SK-N-SH (cell line): ENCODE results near the gene PHLPP1. TPM values are rescaled to one million over a fixed set of nuclear protein-coding genes. Genes with fewer than 3 reads are reported as not detected.

Source experiments
- CTCF ChIA-PET: fragments of 300-600, 350-600 bp; formaldehyde crosslinking; extraction: SDS; loops from one replicate; lab custom pipeline; 2021; lab: Yijun Ruan, JAX
- POLR2A ChIA-PET: fragments of 350-600 bp; sonication (Branson Sonifier 250); formaldehyde crosslinking; extraction: SDS; loops from one replicate; lab custom pipeline; 2020; ENCODE audit warnings: antibody characterized with exemption, inconsistent platforms; lab: Yijun Ruan, JAX
- DNase-seq: peaks from one replicate; pipeline ENCODE4 v3.0.0; 2012
- H2AFZ ChIP-seq: fragments of 200-600 bp; sonication (generic); 2 replicates; pipeline ENCODE4 v1.8.1; 2016; ENCODE audit warnings: antibody characterized with exemption, mild to moderate bottlenecking, low read depth
- H3F3A ChIP-seq: fragments of 200-600 bp; sonication (generic); replicated peaks from 2 replicates; pipeline ENCODE3; 2016; ENCODE audit warnings: antibody characterized with exemption, mild to moderate bottlenecking; ENCODE audit not compliant: insufficient read depth
- H3K27ac ChIP-seq, 2 experiments: fragments of 200-500 bp in 1 of 2; fragments of 200-600 bp in 1 of 2; sonication (Bioruptor generic) in 1 of 2; sonication (generic), shearing (Covaris generic) in 1 of 2; 2 replicates each; pipeline versions ENCODE4 v1.5.1 to v1.6.1; 2014 to 2016; ENCODE audit warnings: low read depth in 2 of 2, inconsistent platforms in 1 of 2, low read length in 1 of 2, mild to moderate bottlenecking in 1 of 2, mixed read lengths in 1 of 2
- H3K27me3 ChIP-seq: fragments of 200-600 bp; sonication (generic), shearing (Covaris generic); 2 replicates; pipeline ENCODE4 v1.6.1; 2016; ENCODE audit warnings: mixed run types; ENCODE audit not compliant: insufficient read depth
- H3K36me3 ChIP-seq, 2 experiments: fragments of 200-500 bp in 1 of 2; fragments of 200-600 bp in 1 of 2; sonication (Bioruptor generic) in 1 of 2; sonication (generic) in 1 of 2; replicated peaks in 1 of 2; 2 replicates each; pipeline versions ENCODE3 to v1.5.1; 2014 to 2016; ENCODE audit warnings: low read length in 1 of 2, mild to moderate bottlenecking in 1 of 2; ENCODE audit not compliant: insufficient read depth in 2 of 2, control insufficient read depth in 1 of 2
- H3K4me1 ChIP-seq, 2 experiments: fragments of 200-500 bp in 1 of 2; fragments of 200-600 bp in 1 of 2; sonication (Bioruptor generic) in 1 of 2; sonication (generic), shearing (Covaris generic) in 1 of 2; 2 replicates each; pipeline versions ENCODE4 v1.5.1 to v1.6.1; 2014 to 2016; ENCODE audit warnings: low read depth in 1 of 2, low read length in 1 of 2, mixed run types in 1 of 2; ENCODE audit not compliant: insufficient read depth in 2 of 2, control insufficient read depth in 1 of 2
- H3K4me2 ChIP-seq: fragments of 200-600 bp; sonication (generic), shearing (Covaris generic); 2 replicates; pipeline ENCODE4 v1.6.1; 2017; ENCODE audit warnings: mixed run types
- H3K4me3 ChIP-seq, 2 experiments: fragments of 200-500 bp in 1 of 2; fragments of 200-600 bp in 1 of 2; sonication (Bioruptor generic) in 1 of 2; sonication (generic), shearing (Covaris generic) in 1 of 2; 2 replicates each; pipeline versions ENCODE4 v1.5.1 to v1.8.1; 2014 to 2016; ENCODE audit warnings: low read depth in 2 of 2, inconsistent platforms in 1 of 2, low read length in 1 of 2, mild to moderate bottlenecking in 1 of 2, mixed read lengths in 1 of 2, moderate library complexity in 1 of 2
- H3K79me2 ChIP-seq: fragments of 200-600 bp; sonication (generic); 2 replicates; pipeline ENCODE4 v1.8.1; 2017; ENCODE audit warnings: mild to moderate bottlenecking; ENCODE audit not compliant: insufficient read depth
- H3K9ac ChIP-seq: fragments of 200-600 bp; sonication (generic); 2 replicates; pipeline ENCODE4 v1.6.1; 2017; ENCODE audit warnings: mixed run types
- H3K9me2 ChIP-seq: fragments of 200-600 bp; sonication (generic); 2 replicates; pipeline ENCODE4 v1.6.1; 2017; ENCODE audit warnings: mixed run types
- H3K9me3 ChIP-seq: fragments of 200-600 bp; sonication (generic); 2 replicates; pipeline ENCODE4 v1.6.1; 2017; ENCODE audit warnings: mixed run types, mild to moderate bottlenecking, moderate library complexity
- H4K20me1 ChIP-seq: fragments of 200-600 bp; sonication (generic); 2 replicates; pipeline ENCODE4 v1.6.1; 2017; ENCODE audit warnings: mild to moderate bottlenecking, mixed run types; ENCODE audit not compliant: insufficient read depth
- CHD2 ChIP-seq: fragments of 150-350 bp; IDR thresholded peaks from 2 replicates; pipeline ENCODE4 v1.6.1; 2018; ENCODE audit warnings: low read length; ENCODE audit not compliant: partially characterized antibody
- CTCF ChIP-seq: fragments of 200-600 bp; sonication (generic); IDR thresholded peaks from 2 replicates; pipeline ENCODE4 v1.6.1; 2017; ENCODE audit warnings: antibody characterized with exemption, mild to moderate bottlenecking, moderate library complexity
- ELF1 ChIP-seq: IDR thresholded peaks from 2 replicates; pipeline ENCODE4 v1.4.0; 2012
- EP300 ChIP-seq, 2 experiments: IDR thresholded peaks; 2 replicates each; pipeline versions ENCODE4 v1.4.0 to v1.6.1; 2012; ENCODE audit warnings: borderline replicate concordance in 1 of 2, low read depth in 1 of 2, low read length in 1 of 2
- EZH2phosphoT487 ChIP-seq: fragments of 200-600 bp; sonication (generic); IDR thresholded peaks from 2 replicates; pipeline ENCODE4 v1.6.1; 2017; ENCODE audit warnings: low read depth, mixed run types, mild to moderate bottlenecking, antibody characterized with exemption, moderate library complexity, borderline replicate concordance
- FOXM1 ChIP-seq: IDR thresholded peaks from 2 replicates; pipeline ENCODE4 v1.4.0; 2012; ENCODE audit warnings: low read depth, mild to moderate bottlenecking
- GATA2 ChIP-seq: sonication (generic); formaldehyde crosslinking; IDR thresholded peaks from 2 replicates; pipeline ENCODE4 v1.5.0; 2020; ENCODE audit warnings: mild to moderate bottlenecking, missing genetic modification reagents
- JUND ChIP-seq: IDR thresholded peaks from 2 replicates; pipeline ENCODE4 v1.4.0; 2012
- MAX ChIP-seq: IDR thresholded peaks from 2 replicates; pipeline ENCODE4 v1.4.0; 2012; ENCODE audit warnings: low read depth
- MXI1 ChIP-seq: IDR thresholded peaks from 2 replicates; pipeline ENCODE4 v1.6.1; 2012; ENCODE audit warnings: mild to moderate bottlenecking, low read depth, low read length, improper control_type of control experiment
- NFIC ChIP-seq: IDR thresholded peaks from 2 replicates; pipeline ENCODE4 v1.4.0; 2012; ENCODE audit warnings: borderline replicate concordance
- RCOR1 ChIP-seq: fragments of 150-350 bp; IDR thresholded peaks from 2 replicates; pipeline ENCODE4 v1.6.1; 2017; ENCODE audit warnings: antibody characterized with exemption, low read length
- REST ChIP-seq: IDR thresholded peaks from 2 replicates; pipeline ENCODE4 v1.6.1; 2012; ENCODE audit warnings: mild to moderate bottlenecking, low read depth, low read length, moderate library complexity
- RFX5 ChIP-seq: IDR thresholded peaks from 2 replicates; pipeline ENCODE4 v1.6.1; 2012; ENCODE audit warnings: mild to moderate bottlenecking, improper control_type of control experiment, low read length
- TAF1 ChIP-seq: IDR thresholded peaks from 2 replicates; pipeline ENCODE4 v1.6.1; 2012; ENCODE audit warnings: low read depth, mild to moderate bottlenecking, low read length, moderate library complexity, borderline replicate concordance
- TEAD4 ChIP-seq: IDR thresholded peaks from 2 replicates; pipeline ENCODE4 v1.4.0; 2012; ENCODE audit warnings: mild to moderate bottlenecking, borderline replicate concordance; ENCODE audit not compliant: insufficient read depth
- YY1 ChIP-seq: IDR thresholded peaks from 2 replicates; pipeline ENCODE4 v1.4.0; 2012; ENCODE audit warnings: low read depth, mild to moderate bottlenecking
- WGBS: methylation state at CpG from one replicate; pipeline ENCODE4 v1.1.6; 2017; ENCODE audit warnings: low lambda C conversion rate; 5-methylcytosine and 5-hydroxymethylcytosine counted together
- polyA plus RNA-seq, 3 experiments: library from polyadenylated mRNA; depleted of rRNA; stranded (reverse); fragments of >200 nt; gene quantifications; 2 replicates each; pipeline ENCODE4 v1.2.3, GENCODE V29; 2012
- TF ChIP-seq, protein P1 (sequence below): IDR thresholded peaks from 2 replicates; pipeline ENCODE4; 2012
- TF ChIP-seq, protein P2 (sequence below): IDR thresholded peaks from 2 replicates; pipeline ENCODE4 v1.4.0; 2012; ENCODE audit warnings: low read depth, borderline replicate concordance
- TF ChIP-seq, protein P3 (sequence below): fragments of 150-350 bp; IDR thresholded peaks from 2 replicates; pipeline ENCODE4 v1.6.1; 2016; ENCODE audit warnings: mild to moderate bottlenecking, low read depth, low read length

PHLPP1 gene
- polyA plus RNA-seq, 1 of the 3 experiments (the other 2 are of a cell fraction) = 4.6 TPM

GRCh38 chr18:62933261-62933887 lies 218.0 kb downstream of the PHLPP1 start:
- H3F3A ChIP-seq = peaks cover 6% of the 10 kb centered on the region
- TF ChIP-seq MXI1 (no peak), EZH2phosphoT487 (no peak), NFIC (no peak), ELF1 (no peak), RFX5 (no peak), CHD2 (no peak), MAX (no peak), REST (no peak), FOXM1 (no peak), RCOR1 (no peak), TEAD4 (no peak), CTCF (no peak), GATA2 (CRISPR knock-in tag) (no peak), YY1 (no peak), JUND (no peak), EP300 (IDR thresholded peaks at IDR 0.05; ENCODE audit: borderline replicate concordance in 1 of 2, low read depth in 1 of 2, low read length in 1 of 2) (no peak), TAF1 (no peak)
- TF ChIP-seq, protein P1, sequence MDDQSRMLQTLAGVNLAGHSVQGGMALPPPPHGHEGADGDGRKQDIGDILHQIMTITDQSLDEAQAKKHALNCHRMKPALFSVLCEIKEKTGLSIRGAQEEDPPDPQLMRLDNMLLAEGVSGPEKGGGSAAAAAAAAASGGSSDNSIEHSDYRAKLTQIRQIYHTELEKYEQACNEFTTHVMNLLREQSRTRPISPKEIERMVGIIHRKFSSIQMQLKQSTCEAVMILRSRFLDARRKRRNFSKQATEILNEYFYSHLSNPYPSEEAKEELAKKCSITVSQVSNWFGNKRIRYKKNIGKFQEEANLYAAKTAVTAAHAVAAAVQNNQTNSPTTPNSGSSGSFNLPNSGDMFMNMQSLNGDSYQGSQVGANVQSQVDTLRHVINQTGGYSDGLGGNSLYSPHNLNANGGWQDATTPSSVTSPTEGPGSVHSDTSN = no peak
- TF ChIP-seq, protein P2, sequence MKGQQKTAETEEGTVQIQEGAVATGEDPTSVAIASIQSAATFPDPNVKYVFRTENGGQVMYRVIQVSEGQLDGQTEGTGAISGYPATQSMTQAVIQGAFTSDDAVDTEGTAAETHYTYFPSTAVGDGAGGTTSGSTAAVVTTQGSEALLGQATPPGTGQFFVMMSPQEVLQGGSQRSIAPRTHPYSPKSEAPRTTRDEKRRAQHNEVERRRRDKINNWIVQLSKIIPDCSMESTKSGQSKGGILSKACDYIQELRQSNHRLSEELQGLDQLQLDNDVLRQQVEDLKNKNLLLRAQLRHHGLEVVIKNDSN = no peak
- TF ChIP-seq, protein P3, sequence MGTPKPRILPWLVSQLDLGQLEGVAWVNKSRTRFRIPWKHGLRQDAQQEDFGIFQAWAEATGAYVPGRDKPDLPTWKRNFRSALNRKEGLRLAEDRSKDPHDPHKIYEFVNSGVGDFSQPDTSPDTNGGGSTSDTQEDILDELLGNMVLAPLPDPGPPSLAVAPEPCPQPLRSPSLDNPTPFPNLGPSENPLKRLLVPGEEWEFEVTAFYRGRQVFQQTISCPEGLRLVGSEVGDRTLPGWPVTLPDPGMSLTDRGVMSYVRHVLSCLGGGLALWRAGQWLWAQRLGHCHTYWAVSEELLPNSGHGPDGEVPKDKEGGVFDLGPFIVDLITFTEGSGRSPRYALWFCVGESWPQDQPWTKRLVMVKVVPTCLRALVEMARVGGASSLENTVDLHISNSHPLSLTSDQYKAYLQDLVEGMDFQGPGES = no peak
- 0 out of 4 replicates have a peak, but pooled peaks cover 0 to 3% of the 10 kb centered on the region in 2 experiments for H3K4me1 ChIP-seq
- no peak for DNase-seq
- ChIA-PET CTCF (no interaction called here), POLR2A (no interaction called here)
- H3K9me2 ChIP-seq = no peaks in the 10 kb centered on the region
- no peak overlapping the region for H3K4me3 ChIP-seq
- WGBS = 83% methylated on average over 2 of the region's 2 CpGs
- H2AFZ ChIP-seq = no peak overlapping the region
- no peaks in the 10 kb centered on the region for H3K36me3 ChIP-seq
- H3K79me2 ChIP-seq = no peaks in the 10 kb centered on the region
- H3K27me3 ChIP-seq = no peaks in the 10 kb centered on the region
- H3K9ac ChIP-seq = no peak overlapping the region
- no peak overlapping the region for H3K27ac ChIP-seq
- H3K4me2 ChIP-seq = no peak overlapping the region
- H3K9me3 ChIP-seq = no peaks in the 10 kb centered on the region
- no peaks in the 10 kb centered on the region for H4K20me1 ChIP-seq
